Inferior parietal cortex (tissue), 1 donor: ENCODE data around the gene MACC1.

Source experiments
- DNase-seq: peaks from one replicate; pipeline ENCODE4 v3.0.0-alpha.2; 2016; ENCODE audit errors: extremely low spot score

Gene MACC1, protein sequence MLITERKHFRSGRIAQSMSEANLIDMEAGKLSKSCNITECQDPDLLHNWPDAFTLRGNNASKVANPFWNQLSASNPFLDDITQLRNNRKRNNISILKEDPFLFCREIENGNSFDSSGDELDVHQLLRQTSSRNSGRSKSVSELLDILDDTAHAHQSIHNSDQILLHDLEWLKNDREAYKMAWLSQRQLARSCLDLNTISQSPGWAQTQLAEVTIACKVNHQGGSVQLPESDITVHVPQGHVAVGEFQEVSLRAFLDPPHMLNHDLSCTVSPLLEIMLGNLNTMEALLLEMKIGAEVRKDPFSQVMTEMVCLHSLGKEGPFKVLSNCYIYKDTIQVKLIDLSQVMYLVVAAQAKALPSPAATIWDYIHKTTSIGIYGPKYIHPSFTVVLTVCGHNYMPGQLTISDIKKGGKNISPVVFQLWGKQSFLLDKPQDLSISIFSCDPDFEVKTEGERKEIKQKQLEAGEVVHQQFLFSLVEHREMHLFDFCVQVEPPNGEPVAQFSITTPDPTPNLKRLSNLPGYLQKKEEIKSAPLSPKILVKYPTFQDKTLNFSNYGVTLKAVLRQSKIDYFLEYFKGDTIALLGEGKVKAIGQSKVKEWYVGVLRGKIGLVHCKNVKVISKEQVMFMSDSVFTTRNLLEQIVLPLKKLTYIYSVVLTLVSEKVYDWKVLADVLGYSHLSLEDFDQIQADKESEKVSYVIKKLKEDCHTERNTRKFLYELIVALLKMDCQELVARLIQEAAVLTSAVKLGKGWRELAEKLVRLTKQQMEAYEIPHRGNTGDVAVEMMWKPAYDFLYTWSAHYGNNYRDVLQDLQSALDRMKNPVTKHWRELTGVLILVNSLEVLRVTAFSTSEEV

DNA sequence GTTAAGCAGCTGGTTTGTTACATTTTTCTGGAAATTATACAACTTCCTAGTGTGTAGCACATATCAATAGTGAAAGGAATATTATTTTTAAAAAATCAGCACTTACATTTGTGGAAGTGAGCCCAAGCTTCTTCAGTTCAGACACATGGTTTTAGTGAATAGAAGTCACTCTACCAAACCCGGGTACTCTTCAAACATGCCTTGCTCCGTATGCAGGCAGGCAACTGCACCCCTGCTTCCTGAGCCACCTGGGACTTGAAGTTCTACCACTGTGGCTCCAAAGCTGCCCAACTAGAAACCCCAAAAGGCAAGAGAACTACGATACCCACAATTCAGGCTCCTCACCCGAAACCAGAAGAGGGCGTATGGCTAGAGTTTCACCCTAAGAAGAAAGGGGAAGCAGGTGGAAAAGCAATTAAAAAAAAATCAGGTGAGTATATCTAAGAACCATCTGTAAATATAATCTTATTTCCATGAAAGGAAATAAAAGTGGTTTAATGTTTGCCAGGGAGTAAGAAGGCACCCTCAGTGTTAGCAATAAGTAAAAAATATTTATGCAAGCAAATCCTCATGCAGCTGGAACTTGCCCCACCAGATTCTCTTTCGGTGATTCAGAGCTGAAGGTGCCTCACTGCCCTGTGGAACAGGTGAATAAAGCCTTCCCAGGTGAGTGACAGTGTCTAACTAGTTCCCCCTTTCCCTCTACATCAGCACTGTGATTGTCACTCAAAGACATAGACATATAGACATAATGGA, at the start of gene MACC1:
Gene MACC1 (minus strand): TSS at position 192 of the 756 bp plus-strand sequence. CDS start 55,522 bp downstream, outside the sequence.
- peak; percentile 41 for DNase-seq

DNA sequence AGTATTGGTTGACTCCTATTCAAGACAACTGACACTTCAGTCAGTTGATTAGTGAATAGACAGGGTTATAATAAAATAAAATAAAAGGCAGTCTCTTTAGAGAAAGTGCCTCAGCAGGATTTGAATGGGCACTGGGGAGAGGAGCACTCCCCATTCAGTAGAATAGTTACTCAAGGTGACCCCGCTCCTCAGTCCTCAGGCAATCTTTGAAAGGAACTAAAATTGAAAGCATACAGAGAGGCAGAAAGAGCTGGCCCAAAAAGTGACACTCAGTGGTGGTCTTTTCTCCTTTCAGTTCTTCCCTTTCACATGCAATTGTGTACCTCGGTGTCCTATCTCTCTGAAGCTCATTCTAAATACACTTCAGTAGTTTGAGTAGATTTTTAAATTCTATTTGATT, 47.4 kb upstream of the MACC1 start:
- DNase-seq, result no peak

DNA sequence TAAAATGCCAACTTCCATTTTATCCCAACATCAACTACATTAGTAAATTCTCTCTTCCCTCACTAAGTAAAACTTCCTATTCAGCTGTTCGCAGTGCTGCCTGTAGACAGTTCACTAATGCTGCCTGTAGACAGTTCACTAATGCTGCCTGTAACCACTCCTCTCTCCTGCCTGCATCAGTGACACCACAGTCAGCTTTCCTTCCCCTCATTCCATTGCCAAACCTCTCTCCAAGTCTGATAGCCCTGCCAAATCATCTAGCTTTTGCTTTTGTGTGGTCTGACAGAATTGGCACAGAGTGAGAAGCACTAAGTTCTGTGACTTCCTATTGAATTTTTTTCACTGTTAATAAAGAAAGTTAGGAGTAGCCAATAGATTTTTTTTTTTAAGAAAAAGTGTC, 43.0 kb upstream of the MACC1 start:
- no peak for DNase-seq

DNA sequence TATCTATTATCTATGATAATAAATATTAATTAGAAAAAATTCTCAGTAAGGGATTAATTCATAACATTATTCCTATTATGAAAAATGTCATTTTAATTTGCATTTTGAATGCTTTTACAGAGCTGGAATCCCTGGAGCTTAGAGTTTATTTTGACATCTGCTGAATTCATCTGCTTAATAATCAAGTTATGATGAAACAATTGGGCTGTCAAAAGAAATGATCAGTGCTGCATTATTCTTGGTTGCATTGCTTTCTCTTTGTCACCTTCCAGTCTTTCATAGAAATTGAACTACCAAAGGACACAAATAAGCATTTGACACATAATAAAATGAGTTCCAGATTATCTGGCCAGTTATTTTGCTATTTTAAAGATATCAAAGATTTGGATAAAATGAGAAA, 40.0 kb upstream of the MACC1 start:
- DNase-seq, result no peak

DNA sequence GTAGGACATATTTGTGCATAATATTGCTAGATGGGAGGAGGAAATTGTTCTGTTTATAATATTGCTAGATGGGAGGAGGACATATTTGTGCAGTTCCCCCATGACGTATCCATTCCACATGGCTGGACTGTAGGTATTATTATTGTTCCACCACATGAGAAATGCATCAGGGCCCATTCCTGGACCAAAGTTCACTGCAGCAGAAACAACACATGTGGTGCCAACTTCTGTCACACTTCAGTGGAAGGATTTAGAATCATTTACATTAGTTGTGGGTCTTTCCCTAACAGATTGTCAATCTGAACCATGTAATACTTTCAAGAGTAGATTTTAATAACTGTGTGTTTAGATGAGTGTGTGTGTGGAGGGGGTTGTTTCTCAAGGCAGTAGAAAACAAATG, 32.7 kb upstream of the MACC1 start:
- DNase-seq, result no peak

DNA sequence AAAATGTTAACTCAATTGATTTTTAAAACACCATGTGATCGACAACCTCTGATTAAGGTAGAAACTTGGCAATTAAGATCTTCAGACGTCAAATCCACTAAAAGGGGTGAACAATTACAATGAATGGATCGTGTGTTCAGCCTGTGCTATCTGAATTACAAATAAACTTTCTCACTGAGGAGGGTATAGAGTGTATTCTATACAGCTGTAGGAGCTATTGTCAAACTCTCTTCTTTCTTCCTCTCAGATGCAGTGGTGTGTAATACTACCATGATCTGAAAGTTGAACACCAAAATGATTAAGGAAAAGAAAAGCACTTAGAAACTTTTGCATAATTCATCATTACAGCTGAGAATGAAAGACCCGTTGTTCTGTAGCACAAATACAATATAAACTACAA, 32.2 kb upstream of the MACC1 start:
- no peak for DNase-seq

DNA sequence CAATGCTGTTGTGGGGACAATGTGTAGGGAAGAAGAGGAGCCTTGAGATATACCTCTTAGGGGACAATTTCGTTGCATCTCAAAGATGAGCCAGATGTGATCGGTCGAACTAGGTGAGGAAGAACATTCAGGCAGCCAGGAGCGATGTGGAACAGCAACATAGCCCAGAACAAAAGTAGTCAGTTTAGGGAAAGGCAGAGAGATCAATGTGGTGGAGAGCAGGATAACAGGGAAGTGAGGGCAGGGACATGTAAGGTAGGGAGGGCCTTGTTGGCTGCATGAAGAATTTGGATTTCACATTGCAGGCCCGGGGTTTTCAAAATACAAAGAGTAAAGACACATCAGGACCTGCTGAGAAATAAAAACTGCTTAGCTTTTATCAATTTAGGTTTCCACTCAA, 29.1 kb upstream of the MACC1 start:
- no peak for DNase-seq

DNA sequence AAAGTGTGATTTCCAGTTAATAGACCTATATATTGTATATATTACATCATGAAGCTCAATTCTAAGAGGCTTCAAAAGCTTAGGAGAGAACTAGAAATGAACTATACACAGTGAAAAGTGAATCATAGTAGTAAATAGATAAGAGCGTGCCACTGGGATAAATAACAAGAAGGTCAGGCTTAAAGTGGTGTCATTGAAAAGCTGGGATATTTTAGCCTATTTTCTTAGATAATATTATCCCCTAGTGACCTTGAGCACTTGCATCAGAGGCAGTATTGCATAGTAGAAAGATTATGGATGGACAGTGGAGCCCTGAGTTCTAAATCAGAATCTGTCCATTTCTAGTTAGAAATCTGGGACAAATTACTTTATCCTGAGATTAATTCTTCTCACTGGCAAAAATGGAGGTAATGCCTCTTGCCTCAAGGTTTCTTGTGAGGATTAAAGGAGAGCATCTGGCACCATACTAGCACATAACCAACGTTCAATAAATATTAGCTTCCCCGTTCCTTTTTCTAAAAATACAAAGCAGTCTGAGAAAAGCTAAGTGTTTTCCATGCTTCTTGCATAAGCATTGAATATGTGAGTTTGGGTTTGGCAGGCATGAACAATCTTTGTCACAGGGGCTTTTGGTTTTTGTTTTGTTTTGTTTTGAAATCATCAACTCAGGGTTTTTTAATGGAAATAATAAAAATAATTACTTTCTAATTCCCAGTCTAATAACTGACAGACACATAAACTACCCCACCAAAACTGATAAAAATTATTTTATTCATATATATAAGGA, 27.3 kb upstream of the MACC1 start:
- DNase-seq, result no peak

DNA sequence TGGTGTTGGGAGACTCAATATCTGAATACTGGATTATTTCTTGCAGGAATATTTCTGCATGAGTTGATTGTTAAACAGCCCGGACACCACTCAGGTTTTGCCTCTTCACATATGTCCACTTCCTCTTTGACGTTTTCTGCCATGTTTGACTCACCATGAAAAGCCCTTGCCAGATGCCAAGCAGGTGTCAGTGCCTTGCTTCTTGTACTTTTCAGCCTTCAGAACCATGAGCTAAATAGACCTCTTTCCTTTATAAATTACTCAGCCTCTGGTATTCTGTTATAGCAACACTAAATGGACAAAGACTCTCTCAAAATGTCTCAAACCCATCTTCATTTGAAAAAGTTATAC, 24.7 kb upstream of the MACC1 start:
- no peak for DNase-seq

DNA sequence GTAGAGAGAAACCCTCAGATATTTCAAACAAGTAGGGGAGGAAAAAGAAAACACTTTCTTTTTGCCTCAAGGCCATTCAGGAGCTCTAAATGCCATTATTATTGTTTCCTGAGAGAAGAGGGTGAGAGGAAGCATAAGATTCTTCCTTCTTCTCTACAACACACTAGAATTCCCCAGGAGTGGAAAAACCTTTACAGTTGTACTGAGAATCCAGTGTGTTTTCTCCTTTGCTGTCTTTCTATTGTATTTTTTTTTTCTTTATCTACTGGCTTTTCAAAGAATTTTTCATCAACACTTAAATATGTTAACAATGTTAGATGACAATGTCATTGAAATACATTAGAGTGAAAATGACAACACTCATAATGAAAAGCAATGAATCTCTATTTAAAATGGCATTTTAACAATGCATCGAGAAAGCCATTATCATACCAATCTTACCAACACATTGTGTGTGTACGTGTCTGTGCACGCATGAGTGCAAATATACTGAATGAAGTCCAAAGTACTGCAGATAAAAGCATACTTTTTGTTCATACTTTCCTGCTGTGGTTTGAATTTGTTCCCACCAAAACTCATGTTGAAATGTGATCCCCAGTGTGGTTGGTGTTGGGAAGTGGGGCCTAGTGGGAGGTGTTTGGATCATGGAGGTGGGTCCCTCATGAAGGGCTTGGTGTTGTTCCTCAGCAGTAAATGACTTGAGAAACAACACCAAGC, 24.2 kb upstream of the MACC1 start:
- DNase-seq, result no peak

DNA sequence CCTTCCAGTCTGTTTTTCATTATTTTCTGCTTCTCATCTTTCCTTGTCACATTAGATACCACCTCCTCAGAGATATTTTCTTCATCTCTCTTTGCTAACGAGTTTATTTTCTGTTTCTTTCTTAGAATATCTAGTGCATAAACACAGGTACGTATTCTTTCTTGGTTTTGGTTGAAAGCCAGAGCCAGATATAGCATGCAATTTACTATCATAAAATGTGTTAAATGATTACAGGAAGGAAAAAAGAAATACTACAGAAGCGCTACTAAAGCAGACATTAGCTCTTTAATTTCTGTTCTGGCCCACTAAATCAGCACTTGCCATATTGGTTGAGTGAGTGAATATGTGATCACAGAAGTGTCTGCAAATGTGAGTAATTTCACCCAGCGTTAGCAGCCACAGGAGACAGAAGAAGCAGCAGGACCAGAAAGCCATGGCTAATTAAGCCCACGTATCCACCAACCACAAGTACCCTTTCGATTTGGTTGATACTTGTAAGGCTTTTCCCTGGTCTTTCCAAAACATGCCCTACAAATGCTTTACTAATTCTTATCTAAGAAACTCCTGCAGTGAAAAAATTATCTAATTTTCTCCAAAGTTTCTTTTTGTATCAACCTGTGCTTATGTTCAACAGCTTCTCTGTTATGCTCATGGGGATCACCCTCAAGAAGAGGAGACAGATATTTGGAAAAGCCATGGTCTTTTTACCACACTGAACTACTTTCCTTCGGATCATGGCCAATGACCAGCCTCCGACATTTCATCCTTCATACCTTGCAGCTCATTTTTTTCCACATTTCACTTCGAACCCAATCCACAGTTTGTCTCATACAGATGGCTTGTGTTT, 23.1 kb upstream of the MACC1 start:
- DNase-seq, result no peak

DNA sequence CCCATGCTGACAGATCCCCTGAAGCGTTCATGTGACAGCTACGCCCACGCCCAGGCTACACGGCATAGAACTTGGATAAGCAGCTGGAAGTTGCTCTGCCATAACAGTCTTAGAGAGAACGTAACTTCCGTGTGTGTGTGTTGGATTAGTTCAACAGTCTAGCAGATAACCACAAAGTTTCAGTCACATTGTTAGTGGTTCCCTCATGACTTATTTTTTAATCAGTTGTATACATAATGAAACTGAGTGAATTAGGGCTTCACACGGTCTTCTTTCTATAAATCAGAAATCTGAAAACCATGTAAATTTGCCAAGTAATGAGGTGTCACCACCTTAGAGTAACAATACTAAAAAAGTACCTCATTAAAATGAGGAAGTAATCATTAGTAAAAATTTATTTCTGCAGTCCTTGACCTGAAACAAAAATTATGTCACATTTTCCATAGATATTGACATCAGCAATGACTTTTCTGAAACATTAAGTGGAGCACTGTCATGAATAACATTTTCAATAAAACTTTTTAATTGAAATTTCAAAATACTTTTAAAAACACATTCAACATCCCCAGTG, 21.7 kb upstream of the MACC1 start:
- DNase-seq, result no peak

DNA sequence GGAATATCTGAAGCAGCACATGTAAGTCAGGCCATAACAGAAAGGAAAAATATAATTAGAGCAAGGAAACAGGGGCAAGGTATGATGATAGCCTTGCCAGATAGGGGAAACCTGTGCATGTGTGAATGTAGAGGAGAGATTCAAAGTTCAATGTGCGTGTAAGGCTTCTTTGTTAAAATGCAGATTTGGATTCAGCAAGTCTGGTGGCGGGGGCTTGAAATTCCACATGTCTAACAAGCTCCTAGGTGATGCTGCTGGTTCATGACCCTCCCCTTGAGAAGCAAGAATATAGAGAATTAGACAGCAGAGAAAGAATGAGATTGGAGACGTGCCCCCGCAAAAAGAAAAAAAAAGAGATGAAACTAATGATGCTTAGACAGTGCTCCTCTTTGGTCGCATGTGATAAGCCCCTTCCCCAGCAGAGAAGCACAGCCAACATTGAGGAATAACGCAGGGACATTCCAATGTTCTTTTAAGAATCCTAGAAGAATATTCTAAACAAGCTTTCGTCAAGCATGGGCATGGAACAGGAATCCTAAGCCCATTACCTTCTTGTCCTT, 21.1 kb upstream of the MACC1 start:
- DNase-seq, result no peak

DNA sequence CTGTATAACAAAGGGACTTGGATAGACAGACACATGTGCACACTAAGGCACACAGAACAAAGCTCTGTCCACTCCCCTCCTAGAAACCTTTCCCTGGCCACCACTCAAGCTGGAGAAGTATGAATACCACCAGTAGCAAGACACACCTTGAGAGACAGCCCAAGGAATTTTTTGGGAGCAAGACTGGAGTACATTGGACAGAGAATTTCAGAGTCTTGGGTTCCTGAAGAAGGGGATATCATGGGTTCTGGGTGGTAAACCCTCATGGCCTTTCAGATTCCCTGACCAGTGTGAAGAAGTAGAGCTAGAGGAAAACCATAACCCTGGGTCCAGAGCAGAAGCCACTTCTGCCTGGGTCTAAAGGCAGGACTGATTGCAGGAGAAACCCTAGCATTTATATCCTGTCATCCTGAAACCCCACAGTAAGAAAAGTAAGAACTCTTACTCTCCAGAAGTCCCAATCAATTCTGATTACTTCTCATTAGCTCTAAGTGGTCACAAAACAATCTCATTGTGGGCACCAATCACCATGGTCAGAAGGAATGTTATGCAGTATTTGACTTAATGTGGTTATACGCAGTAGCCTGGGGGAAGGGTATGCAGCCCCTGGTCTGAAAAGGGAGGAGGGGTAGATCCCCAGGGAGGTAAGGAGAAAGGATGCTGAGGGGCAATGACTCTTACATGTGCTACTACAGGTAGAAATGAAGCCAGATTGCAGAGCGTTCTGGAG, 20.4 kb upstream of the MACC1 start:
- DNase-seq, result no peak

DNA sequence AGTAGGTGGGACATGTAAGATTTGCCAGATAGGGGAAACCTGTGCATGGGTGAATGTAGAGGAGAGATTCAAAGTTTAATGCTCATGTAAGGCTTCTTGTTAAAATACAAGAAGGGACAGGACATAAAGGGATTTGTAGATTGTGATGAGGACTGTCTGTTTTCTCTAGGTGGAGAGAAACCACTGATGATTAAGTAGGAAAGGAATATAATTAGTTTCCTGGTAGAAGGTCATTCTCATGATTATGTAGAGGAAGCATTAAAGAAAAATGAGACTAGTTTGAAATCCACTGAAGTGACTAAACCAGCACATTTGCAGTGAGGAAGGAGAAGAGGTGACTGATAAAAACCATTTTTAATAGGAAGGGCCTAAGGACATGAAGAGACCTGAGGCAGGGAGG, 19.6 kb upstream of the MACC1 start:
- DNase-seq, result no peak

DNA sequence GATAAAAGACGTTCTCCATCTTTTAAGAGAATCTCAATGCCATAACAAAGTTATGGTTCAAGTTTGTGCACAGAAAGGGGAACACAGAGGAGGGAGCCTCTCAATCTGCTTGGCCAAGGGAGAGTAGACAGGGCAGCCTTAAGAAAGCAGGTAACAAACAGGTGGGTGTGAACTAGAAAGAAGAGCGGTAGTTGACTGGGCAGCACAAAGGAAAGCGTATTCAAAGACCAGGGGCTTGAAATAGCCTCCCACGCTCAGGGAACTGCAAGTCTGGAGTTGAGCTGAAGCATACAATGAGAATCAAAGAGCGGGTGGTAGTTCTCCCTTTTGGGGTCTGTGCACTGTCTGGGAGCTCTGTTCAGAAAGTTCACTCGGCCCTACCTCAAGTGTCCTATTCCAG, 18.9 kb upstream of the MACC1 start:
- DNase-seq, result no peak

DNA sequence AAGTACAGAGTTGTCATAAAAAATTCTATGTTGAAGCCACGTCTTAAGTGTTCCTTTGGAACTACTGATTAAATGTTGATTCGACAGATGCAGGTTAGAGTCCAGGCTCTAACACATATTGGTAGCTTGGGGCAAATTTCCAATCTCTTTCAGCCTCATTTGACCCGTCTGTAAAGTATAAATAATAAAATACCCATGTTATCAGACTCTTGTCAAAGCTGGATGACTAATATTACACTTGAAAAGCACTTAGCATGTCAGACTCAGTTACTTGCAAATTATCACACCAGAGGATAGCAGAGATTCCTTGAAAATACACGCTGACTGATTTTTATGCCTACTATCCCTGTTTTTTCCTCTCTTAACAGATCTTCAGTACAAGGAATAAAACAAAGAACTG, 18.1 kb upstream of the MACC1 start:
- DNase-seq, result no peak

DNA sequence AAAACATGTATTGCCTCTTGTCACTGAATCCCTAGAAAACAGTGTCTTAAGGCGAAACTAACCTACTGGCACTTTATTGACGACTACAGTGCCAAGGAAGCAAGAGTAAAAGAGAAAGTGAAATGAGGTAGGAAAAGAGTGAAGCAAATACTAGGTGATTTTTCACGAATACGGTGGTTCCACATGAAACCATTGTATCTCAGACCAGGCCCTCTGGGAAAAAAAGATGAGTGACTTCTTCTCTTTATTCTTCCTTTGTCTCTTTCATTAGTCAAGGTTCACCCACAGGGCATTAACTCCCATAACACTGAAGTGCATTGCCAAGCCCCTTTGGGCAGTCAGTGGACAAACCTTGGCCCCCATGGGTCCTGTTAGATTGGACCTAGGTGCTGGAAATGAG, 16.2 kb upstream of the MACC1 start:
- no peak for DNase-seq

DNA sequence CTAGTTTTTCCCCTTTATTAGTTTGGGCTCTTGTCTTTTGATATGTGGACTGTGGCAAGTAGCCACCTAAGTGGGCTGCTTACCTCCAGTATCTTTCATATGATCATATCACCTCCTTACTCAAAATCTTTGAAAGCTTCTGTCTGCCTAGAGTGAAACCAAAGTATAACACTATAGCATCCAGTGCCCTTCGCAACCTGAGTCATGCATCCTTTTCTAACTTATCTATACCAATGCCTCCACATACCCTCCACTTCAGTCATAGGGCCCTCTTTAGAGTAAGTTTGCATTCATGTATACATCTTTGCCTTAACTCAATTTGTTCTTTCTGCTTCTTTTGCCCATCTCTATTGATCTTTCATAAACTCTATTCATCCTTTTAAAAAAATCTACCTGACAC, 15.7 kb upstream of the MACC1 start:
- DNase-seq, result no peak
